Measurements from ENCODE around the gene MZF1.
A peak's percentile ranks its signal among the peaks of the same experiment; 100 is the strongest.
"Not testable (repeated sequence)": the region's sequence is repeated elsewhere in the genome, so short reads cannot be mapped to it uniquely, and the experiment has no call there.

The MZF1 gene

DNA sequence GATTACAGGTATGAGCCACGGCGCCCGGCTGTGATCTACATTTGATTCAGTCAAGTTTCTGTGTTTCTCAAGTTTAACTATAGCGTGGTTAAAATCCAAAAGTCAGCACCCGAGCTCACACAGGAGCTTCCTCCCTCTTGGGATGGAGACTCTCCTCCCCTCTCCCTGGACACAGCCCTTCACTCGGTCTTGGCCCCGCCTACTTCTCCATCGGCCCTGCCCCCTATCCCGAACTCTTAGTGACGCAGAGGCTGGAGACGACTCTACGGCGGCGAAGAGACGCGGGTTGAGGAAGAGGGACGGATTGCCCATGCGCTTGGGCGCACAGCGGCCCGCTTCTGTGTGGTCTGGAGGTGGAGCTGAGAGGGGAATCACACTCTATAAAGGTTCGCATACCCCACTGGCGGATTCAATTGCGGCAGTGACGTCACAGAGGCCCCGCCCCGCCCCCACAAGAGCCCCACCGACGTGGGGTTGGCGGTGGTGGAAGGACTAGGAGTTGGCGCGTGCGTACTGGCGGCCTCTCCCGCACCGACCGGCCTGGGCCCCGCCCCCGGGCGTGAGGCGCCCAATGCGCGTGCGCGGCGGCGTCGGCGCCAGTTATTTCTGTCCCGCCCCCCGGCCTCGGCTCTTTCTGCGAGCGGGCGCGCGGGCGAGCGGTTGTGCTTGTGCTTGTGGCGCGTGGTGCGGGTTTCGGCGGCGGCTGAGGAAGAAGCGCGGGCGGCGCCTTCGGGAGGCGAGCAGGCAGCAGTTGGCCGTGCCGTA lies 29.1 kb downstream of the MZF1 start, which contains the start of gene TRIM28:
Gene TRIM28 (plus strand): TSS at position 239 of the 765 bp plus-strand sequence. CDS start 694 bp downstream, outside the sequence.
- Histone ChIP-seq H3K9me3 (replicated peaks; ENCODE audit: low read length) (no peaks in the 10 kb centered on the region), H3K4me3 (ENCODE audit: low read length) (peak within 1 kb of the TSS; percentile 99), H3K9ac (ENCODE audit: low read depth, low read length) (peak within 1 kb of the TSS; percentile 95), H3K36me3 (ENCODE audit: insufficient read depth, low read length) (peaks cover 34% of the 10 kb centered on the region), H3K27me3 (ENCODE audit: control insufficient read depth, insufficient read depth, low read length) (peaks cover 8% of the 10 kb centered on the region), H3K4me1 (ENCODE audit: control insufficient read depth, insufficient read depth, low read length) (peaks cover 20% of the 10 kb centered on the region), H3K4me2 (ENCODE audit: low read length) (peak within 1 kb of the TSS; percentile 99)

GRCh38 chr19:58542641-58543372 lies 30.3 kb downstream of the MZF1 start:
- peaks cover 20% of the 10 kb centered on the region for H3K27me3 ChIP-seq (ENCODE audit: control insufficient read depth, insufficient read depth, low read length)
- peak overlapping the region; percentile 99 for H3K4me2 ChIP-seq (ENCODE audit: low read length)
- H3K9me3 ChIP-seq (replicated peaks; ENCODE audit: low read length); H3K9ac ChIP-seq (ENCODE audit: low read depth, low read length); H3K4me3 ChIP-seq (ENCODE audit: low read length): not testable (repeated sequence)
- peaks cover 22% of the 10 kb centered on the region for H3K36me3 ChIP-seq (ENCODE audit: insufficient read depth, low read length)
- peaks cover 20% of the 10 kb centered on the region for H3K4me1 ChIP-seq (ENCODE audit: control insufficient read depth, insufficient read depth, low read length)

- not testable (repeated sequence) for H3K36me3 ChIP-seq (ENCODE audit: insufficient read depth, low read length); H3K4me1 ChIP-seq (ENCODE audit: control insufficient read depth, insufficient read depth, low read length); H3K4me3 ChIP-seq (ENCODE audit: low read length); H3K9ac ChIP-seq (ENCODE audit: low read depth, low read length); H3K9me3 ChIP-seq (replicated peaks; ENCODE audit: low read length); H3K4me2 ChIP-seq (ENCODE audit: low read length)
- H3K27me3 ChIP-seq (ENCODE audit: control insufficient read depth, insufficient read depth, low read length): peaks cover 30% of the 10 kb centered on the region
These were observed 34.0 kb downstream of the MZF1 start for GRCh38 chr19:58539169-58539559.

DNA sequence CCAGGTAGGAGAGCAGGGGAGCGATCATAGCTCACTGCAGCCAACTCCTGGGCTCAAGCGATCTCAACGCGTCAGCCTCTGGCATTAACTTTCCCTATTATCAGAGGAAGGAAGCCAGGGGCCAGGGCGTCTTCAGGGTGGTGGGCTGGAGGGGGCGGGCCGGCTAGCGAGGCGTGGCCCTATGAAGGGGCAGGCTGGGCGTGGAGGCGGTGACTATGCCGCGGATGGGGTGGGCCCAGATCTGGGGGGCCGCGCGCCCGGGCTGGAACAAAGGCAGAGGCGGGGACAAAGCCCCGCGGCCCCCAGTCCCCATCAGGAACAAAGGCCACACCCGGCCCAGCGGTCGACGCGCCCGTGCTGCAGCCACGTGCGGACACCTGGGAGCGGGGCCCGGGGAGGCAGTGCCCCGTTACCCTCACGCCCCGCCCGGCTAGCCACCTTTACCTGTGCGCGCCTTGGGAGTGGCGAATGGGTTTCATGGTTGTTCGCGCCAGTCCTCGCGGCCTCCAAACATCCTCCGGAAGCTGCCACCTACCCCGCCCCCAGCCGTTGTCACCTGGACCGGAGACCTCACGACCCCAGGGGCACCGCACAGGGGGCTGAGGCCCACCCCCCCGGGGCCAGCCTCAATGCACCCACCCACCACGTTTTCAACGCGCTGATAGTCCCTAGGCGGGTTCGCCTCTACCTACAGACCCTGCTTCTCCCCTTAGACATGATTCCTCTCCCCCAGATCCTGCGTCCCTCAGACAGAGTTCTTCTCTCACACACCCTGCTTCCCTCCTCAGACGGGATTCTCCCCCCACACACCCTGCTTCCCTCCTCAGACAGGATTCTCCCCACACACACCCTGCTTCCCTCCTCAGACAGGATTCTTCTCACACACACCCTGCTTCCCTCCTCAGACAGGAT lies 34.6 kb downstream of the MZF1 start:
- no peak overlapping the region for H3K4me3 ChIP-seq (ENCODE audit: low read length)
- H3K4me1 ChIP-seq (ENCODE audit: control insufficient read depth, insufficient read depth, low read length): no peaks in the 10 kb centered on the region

GRCh38 chr19:58536852-58537798 lies 36.0 kb downstream of the MZF1 start:
- Histone ChIP-seq H3K4me1 (ENCODE audit: control insufficient read depth, insufficient read depth, low read length) (no peaks in the 10 kb centered on the region), H3K36me3 (ENCODE audit: insufficient read depth, low read length) (no peaks in the 10 kb centered on the region), H3K27me3 (ENCODE audit: control insufficient read depth, insufficient read depth, low read length) (peaks cover 42% of the 10 kb centered on the region), H3K4me2 (ENCODE audit: low read length) (no peak overlapping the region), H3K9ac (ENCODE audit: low read depth, low read length) (no peak overlapping the region), H3K9me3 (replicated peaks; ENCODE audit: low read length) (no peaks in the 10 kb centered on the region), H3K4me3 (ENCODE audit: low read length) (no peak overlapping the region)

More for the DNA sequence above, 34.6 kb downstream of the MZF1 start:
- H3K9me3 ChIP-seq (replicated peaks; ENCODE audit: low read length): no peaks in the 10 kb centered on the region
- H3K36me3 ChIP-seq (ENCODE audit: insufficient read depth, low read length): no peaks in the 10 kb centered on the region
- peaks cover 35% of the 10 kb centered on the region for H3K27me3 ChIP-seq (ENCODE audit: control insufficient read depth, insufficient read depth, low read length)
- no peak overlapping the region for H3K9ac ChIP-seq (ENCODE audit: low read depth, low read length)
- H3K4me2 ChIP-seq (ENCODE audit: low read length): peak overlapping the region; percentile 59

- Histone ChIP-seq H3K9me3 (replicated peaks; ENCODE audit: low read length) (no peaks in the 10 kb centered on the region), H3K4me1 (ENCODE audit: control insufficient read depth, insufficient read depth, low read length) (no peaks in the 10 kb centered on the region), H3K36me3 (ENCODE audit: insufficient read depth, low read length) (no peaks in the 10 kb centered on the region), H3K9ac (ENCODE audit: low read depth, low read length) (no peak overlapping the region), H3K4me3 (ENCODE audit: low read length) (no peak overlapping the region), H3K4me2 (ENCODE audit: low read length) (no peak overlapping the region), H3K27me3 (ENCODE audit: control insufficient read depth, insufficient read depth, low read length) (peaks cover 55% of the 10 kb centered on the region)
These were observed 37.3 kb downstream of the MZF1 start for GRCh38 chr19:58535857-58536256.

DNA sequence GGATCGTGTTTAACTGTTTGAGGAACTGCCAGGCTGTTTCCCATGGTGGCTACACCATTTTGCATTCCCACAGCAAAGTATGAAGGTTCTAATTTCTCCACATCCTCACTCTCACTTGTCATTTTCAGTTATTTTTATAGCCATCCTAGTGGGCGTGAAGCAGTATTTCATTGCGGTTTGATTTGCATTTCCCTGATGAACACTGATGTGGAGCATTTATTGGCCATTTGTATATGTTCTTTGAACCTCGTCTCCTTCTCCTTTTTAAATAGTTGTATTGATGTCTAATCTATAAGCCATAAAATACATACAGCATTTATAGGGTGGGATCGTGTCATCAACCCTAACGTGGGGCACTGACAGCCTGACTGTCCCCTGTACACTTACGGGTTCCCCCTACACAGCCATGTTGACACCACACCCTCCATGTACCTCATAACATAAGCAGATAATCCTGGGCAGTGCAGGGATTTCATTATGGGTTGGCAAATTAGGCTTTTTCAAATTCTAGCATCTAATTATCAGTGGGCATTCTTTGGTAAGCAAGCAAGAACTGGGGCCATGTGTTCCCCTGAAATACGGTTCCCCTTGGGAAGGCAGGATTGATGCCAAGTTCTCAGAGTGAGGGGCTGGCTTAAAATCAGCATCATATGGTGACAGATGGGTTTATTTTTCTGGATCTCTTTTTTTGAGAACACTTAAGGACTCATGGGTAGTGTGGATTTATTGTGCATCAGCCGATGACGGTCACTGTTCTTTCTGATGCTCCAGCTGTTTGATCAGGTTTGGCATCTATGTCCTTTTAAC lies 41.9 kb downstream of the MZF1 start:
- H3K36me3 ChIP-seq (ENCODE audit: insufficient read depth, low read length): no peaks in the 10 kb centered on the region
- peaks cover 28% of the 10 kb centered on the region for H3K27me3 ChIP-seq (ENCODE audit: control insufficient read depth, insufficient read depth, low read length)
- no peak overlapping the region for H3K9ac ChIP-seq (ENCODE audit: low read depth, low read length)
- H3K9me3 ChIP-seq (replicated peaks; ENCODE audit: low read length): no peaks in the 10 kb centered on the region
- no peak overlapping the region for H3K4me3 ChIP-seq (ENCODE audit: low read length)
- H3K4me1 ChIP-seq (ENCODE audit: control insufficient read depth, insufficient read depth, low read length): no peaks in the 10 kb centered on the region
- no peak overlapping the region for H3K4me2 ChIP-seq (ENCODE audit: low read length)

GRCh38 chr19:58529405-58529804 lies 43.7 kb downstream of the MZF1 start:
- peaks cover 28% of the 10 kb centered on the region for H3K27me3 ChIP-seq (ENCODE audit: control insufficient read depth, insufficient read depth, low read length)
- no peak overlapping the region for H3K4me3 ChIP-seq (ENCODE audit: low read length)
- H3K36me3 ChIP-seq (ENCODE audit: insufficient read depth, low read length): no peaks in the 10 kb centered on the region
- H3K9ac ChIP-seq (ENCODE audit: low read depth, low read length): no peak overlapping the region
- no peaks in the 10 kb centered on the region for H3K4me1 ChIP-seq (ENCODE audit: control insufficient read depth, insufficient read depth, low read length)
- no peak overlapping the region for H3K4me2 ChIP-seq (ENCODE audit: low read length)
- no peaks in the 10 kb centered on the region for H3K9me3 ChIP-seq (replicated peaks; ENCODE audit: low read length)

- Histone ChIP-seq H3K4me1 (ENCODE audit: control insufficient read depth, insufficient read depth, low read length) (peaks cover 7% of the 10 kb centered on the region), H3K4me2 (ENCODE audit: low read length) (no peak overlapping the region), H3K9me3 (replicated peaks; ENCODE audit: low read length) (no peaks in the 10 kb centered on the region), H3K36me3 (ENCODE audit: insufficient read depth, low read length) (no peaks in the 10 kb centered on the region), H3K9ac (ENCODE audit: low read depth, low read length) (no peak overlapping the region), H3K4me3 (ENCODE audit: low read length) (no peak overlapping the region), H3K27me3 (ENCODE audit: control insufficient read depth, insufficient read depth, low read length) (no peaks in the 10 kb centered on the region)
These were observed 50.4 kb downstream of the MZF1 start for GRCh38 chr19:58522709-58523108.

GRCh38 chr19:58521651-58522050 lies 51.5 kb downstream of the MZF1 start:
- peaks cover 12% of the 10 kb centered on the region for H3K4me1 ChIP-seq (ENCODE audit: control insufficient read depth, insufficient read depth, low read length)
- no peak overlapping the region for H3K4me2 ChIP-seq (ENCODE audit: low read length)
- no peak overlapping the region for H3K9ac ChIP-seq (ENCODE audit: low read depth, low read length)
- H3K36me3 ChIP-seq (ENCODE audit: insufficient read depth, low read length): peaks cover 7% of the 10 kb centered on the region
- H3K27me3 ChIP-seq (ENCODE audit: control insufficient read depth, insufficient read depth, low read length): no peaks in the 10 kb centered on the region
- no peak overlapping the region for H3K4me3 ChIP-seq (ENCODE audit: low read length)
- no peaks in the 10 kb centered on the region for H3K9me3 ChIP-seq (replicated peaks; ENCODE audit: low read length)

Data from skeletal muscle satellite cell (primary cell).